Measurements from ENCODE around the gene SIRT6.
"Not testable (repeated sequence)": the region's sequence is repeated elsewhere in the genome, so short reads cannot be mapped to it uniquely, and the experiment has no call there.

Gene SIRT6

DNA sequence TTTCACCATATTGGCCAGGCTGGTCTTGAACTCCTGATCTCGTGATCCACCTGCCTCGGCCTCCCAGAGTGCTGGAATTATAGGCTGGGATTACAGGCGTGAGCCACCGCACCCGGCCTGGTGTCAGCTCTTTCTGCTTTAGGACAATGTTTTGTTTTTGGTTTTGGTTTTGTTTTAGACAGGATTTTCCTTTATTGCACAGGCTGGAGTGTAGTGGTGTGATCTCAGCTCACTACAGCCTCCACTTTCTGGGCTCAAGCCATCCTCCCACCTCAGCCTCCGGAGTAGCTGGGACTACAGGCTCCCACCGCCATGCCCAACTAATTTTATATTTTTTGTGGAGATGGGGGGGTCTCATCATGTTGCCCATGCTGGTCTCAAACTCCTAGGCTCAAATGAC is 53.3 kb downstream of the SIRT6 start:
- DNase-seq, result not testable (repeated sequence)

DNA sequence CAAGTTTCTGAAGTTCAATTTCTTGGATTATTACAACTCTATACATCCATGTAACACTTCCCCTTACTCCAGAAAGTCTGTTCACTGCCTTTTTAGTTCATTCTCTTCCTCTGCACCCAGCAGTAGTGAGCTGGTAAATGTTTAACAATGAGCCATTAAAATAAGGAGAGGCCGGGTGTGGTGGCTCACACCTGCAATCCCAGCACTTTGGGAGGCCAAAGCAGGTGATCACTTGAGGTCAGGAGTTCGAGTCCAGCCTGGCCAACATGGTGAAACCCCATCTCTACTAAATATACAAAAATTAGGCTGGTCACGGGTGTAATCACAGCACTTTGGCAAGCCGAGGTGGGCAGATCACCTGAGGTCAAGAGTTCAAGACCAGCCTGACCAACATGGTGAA is 55.0 kb downstream of the SIRT6 start:
- not testable (repeated sequence) for DNase-seq

DNA sequence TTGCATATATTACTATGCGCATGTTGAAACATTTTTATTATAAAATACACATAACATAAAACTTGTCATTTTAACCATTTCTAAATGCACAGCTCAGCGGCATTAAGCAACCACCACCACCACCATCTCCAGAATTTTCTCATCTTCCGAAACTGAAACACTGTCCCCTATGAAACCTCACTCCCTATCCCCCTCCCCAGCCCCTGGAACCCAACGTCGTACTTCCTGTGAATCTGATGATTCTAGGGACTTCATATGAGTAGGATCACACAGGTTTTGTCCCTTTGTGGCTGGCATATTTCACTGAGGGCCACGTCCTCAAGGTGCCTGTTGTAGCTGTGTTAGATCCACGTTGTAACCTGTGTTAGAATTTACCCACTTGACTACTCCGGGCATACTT is 57.7 kb downstream of the SIRT6 start:
- no peak for DNase-seq

All from activated gamma-delta T cell treated with Interleukin-2 at 50 U/mL for 16 hours (primary cell).